HepG2 (cell line): Measurements from ENCODE around the gene SEC24B. TPM values are rescaled to one million over a fixed set of nuclear protein-coding genes. Genes with fewer than 3 reads are reported as not detected.

Source experiments
- ATAC-seq: fragments of 200-7000 bp; cut with Tn5 transposase; 3 replicates; pipeline ENCODE4 v1.9.1; 2020; ENCODE audit warnings: mild to moderate bottlenecking, moderate library complexity
- BruUV-seq: library from RNA; stranded (reverse); fragments of 400-500 nt; replicated peaks from 2 replicates; lab custom pipeline; 2021; lab: Mats Ljungman, UMichigan
- CTCF ChIA-PET: fragments of 300-600 bp; formaldehyde crosslinking; extraction: SDS; loops from one replicate; lab custom pipeline; 2021; ENCODE audit warnings: low total read pairs, inconsistent platforms, low intra/inter-chr PET ratio; lab: Yijun Ruan, JAX
- POLR2A ChIA-PET: fragments of 350-600 bp; sonication (Branson Sonifier 250); formaldehyde crosslinking; loops from one replicate; lab custom pipeline; 2020; ENCODE audit warnings: antibody characterized with exemption, inconsistent platforms; lab: Yijun Ruan, JAX
- DNase-seq: peaks from one replicate; pipeline ENCODE4 v3.0.0-alpha.2; 2015; ENCODE audit warnings: low spot score
- FAIRE-seq: peaks from 3 replicates; lab custom pipeline; 2011; peaks lifted over from hg19 to GRCh38; lab: Jason Lieb, UNC
- H2AFZ ChIP-seq: one replicate; pipeline ENCODE4 v1.6.1; 2011; ENCODE audit warnings: low read length, inconsistent platforms
- H3K27ac ChIP-seq: fragments of 300-600 bp; 3 replicates; pipeline ENCODE4 v1.8.0; 2011; ENCODE audit warnings: mixed run types, mild to moderate bottlenecking, mixed read lengths, low read length, inconsistent platforms; ENCODE audit not compliant: insufficient read depth; ENCODE audit errors: extremely low read length
- H3K27me3 ChIP-seq, 2 experiments: fragments of 200-600 bp in 1 of 2; 2 replicates in 1 of 2; 3 replicates in 1 of 2; pipeline versions ENCODE4 v1.6.0 to v1.8.0; 2011; ENCODE audit warnings: low read length in 2 of 2, mild to moderate bottlenecking in 2 of 2, moderate library complexity in 2 of 2, inconsistent platforms in 1 of 2; ENCODE audit not compliant: insufficient read depth in 2 of 2, control insufficient read depth in 1 of 2
- H3K36me3 ChIP-seq, 2 experiments: fragments of 200-600 bp in 1 of 2; replicated peaks in 1 of 2; 2 replicates in 1 of 2; 3 replicates in 1 of 2; pipeline versions ENCODE4 v1.5.1 to v1.8.0; 2011; ENCODE audit warnings: low read length in 2 of 2, inconsistent platforms in 1 of 2; ENCODE audit not compliant: insufficient read depth in 2 of 2, control insufficient read depth in 1 of 2
- H3K4me1 ChIP-seq: 2 replicates; pipeline ENCODE4 v1.5.1; 2012; ENCODE audit warnings: low read length, inconsistent platforms; ENCODE audit not compliant: insufficient read depth
- H3K4me2 ChIP-seq: 2 replicates; pipeline ENCODE4 v1.6.0; 2011; ENCODE audit warnings: low read depth, low read length, inconsistent platforms
- H3K4me3 ChIP-seq, 3 experiments: fragments of 200-600 bp in 1 of 3; sonication (generic), shearing (Covaris generic) in 1 of 3; replicated peaks in 1 of 3; 2 replicates each; pipeline ENCODE4 v1.5.1; 2011 to 2016; ENCODE audit warnings: low read length in 3 of 3, inconsistent platforms in 2 of 3, low read depth in 2 of 3, mild to moderate bottlenecking in 2 of 3, control low read depth in 1 of 3, mixed read lengths in 1 of 3; ENCODE audit not compliant: insufficient read depth in 1 of 3
- H3K79me2 ChIP-seq: one replicate; pipeline ENCODE4 v1.6.1; 2011; ENCODE audit warnings: low read length, inconsistent platforms; ENCODE audit not compliant: insufficient read depth
- H3K9ac ChIP-seq: 2 replicates; pipeline ENCODE4 v1.6.0; 2011; ENCODE audit warnings: mild to moderate bottlenecking, low read depth, low read length, inconsistent platforms; ENCODE audit not compliant: insufficient read depth
- H3K9me3 ChIP-seq: 2 replicates; pipeline ENCODE4 v1.5.1; 2012; ENCODE audit warnings: mild to moderate bottlenecking, low read length
- H4K20me1 ChIP-seq: 2 replicates; pipeline ENCODE4 v1.6.0; 2011; ENCODE audit warnings: inconsistent platforms, mild to moderate bottlenecking, low read length, moderate library complexity; ENCODE audit not compliant: insufficient read depth
- KLF11 ChIP-seq: IDR thresholded peaks from 2 replicates; pipeline ENCODE4 v1.6.1; 2016; ENCODE audit warnings: missing compliant biosample characterization
- MNT ChIP-seq: fragments of 450-650 bp; IDR thresholded peaks from 2 replicates; pipeline ENCODE4 v1.6.1; 2016
- RERE ChIP-seq: IDR thresholded peaks from 2 replicates; pipeline ENCODE4 v1.6.1; 2016; ENCODE audit warnings: low read depth, missing genetic modification reagents, missing compliant biosample characterization
- TIGD3 ChIP-seq: sonication (generic); formaldehyde crosslinking; IDR thresholded peaks from 2 replicates; pipeline ENCODE4 v1.5.1; 2020; ENCODE audit warnings: mild to moderate bottlenecking, missing genetic modification reagents, borderline replicate concordance
- ZBTB34 ChIP-seq: sonication (generic); formaldehyde crosslinking; IDR thresholded peaks from 2 replicates; pipeline ENCODE4 v1.8.0; 2022; ENCODE audit warnings: mild to moderate bottlenecking, missing genetic modification reagents
- ZNF362 ChIP-seq: sonication (generic); formaldehyde crosslinking; IDR thresholded peaks from 2 replicates; pipeline ENCODE4 v1.4.0; 2020; ENCODE audit warnings: missing genetic modification reagents, mild to moderate bottlenecking, borderline replicate concordance
- WGBS: methylation state at CpG from one replicate; pipeline ENCODE4 v1.1.6; 2017; ENCODE audit warnings: low lambda C conversion rate; 5-methylcytosine and 5-hydroxymethylcytosine counted together
- in situ Hi-C: cut with HindIII; loops from 2 replicates; pipeline ENCODE4 v1.10.0; 2017; ENCODE audit warnings: low pct_unique_long_range_greater_than_20kb; ENCODE audit not compliant: extremely low pct_ligation_motif_present
- intact Hi-C: fragments of 100-400 bp; cut with micrococcal nuclease; formaldehyde crosslinking; loops from one replicate; pipeline ENCODE4 v1.10.0; 2022; ENCODE audit not compliant: unreplicated experiment
- polyA plus RNA-seq, 8 experiments: library from polyadenylated mRNA; depleted of rRNA in 3 of 8; stranded (reverse) in 7 of 8; unstranded in 1 of 8; fragments of >200 nt; fragmentation: Illumina TruSeq in 4 of 8; extraction: Trizol in 4 of 8; gene quantifications; 2 replicates each; pipeline versions ENCODE4 v1.2.1 to v1.2.3, GENCODE V29; 2011 to 2016; ENCODE audit warnings: low read depth in 4 of 8, missing spikeins in 1 of 8, mixed read lengths in 1 of 8; ENCODE audit not compliant: insufficient read depth in 1 of 8
- total RNA-seq, 5 experiments: library from RNA; depleted of rRNA; stranded (reverse); fragments of >200 nt; fragmentation: Illumina TruSeq; extraction: Trizol; gene quantifications; 2 replicates each; pipeline ENCODE4 v1.2.3, GENCODE V29; 2016; ENCODE audit warnings: low read depth in 1 of 5

SEC24B gene
- total and polyA plus RNA-seq, 2 of the 13 experiments (the other 11 are each of a cell fraction or from before 2014, with no cell fraction given), result 14.6 to 39.0 TPM

- no peak for FAIRE-seq
- BruUV-seq, result no TSS peak
Observed at GRCh38 chr4:109589605-109590004, 156.0 kb downstream of the SEC24B start.

More at GRCh38 chr4:109589605-109590004, 156.0 kb downstream of the SEC24B start:
- 27% methylated on average over 2 of the region's 2 CpGs for WGBS
- Histone ChIP-seq H3K9ac (no peak overlapping the region), H3K9me3 (no peaks in the 10 kb centered on the region), H3K4me1 (no peaks in the 10 kb centered on the region), H3K4me3 (no peak overlapping the region), H3K27ac (no peak overlapping the region), H3K79me2 (no peaks in the 10 kb centered on the region), H3K4me2 (no peak overlapping the region), H3K36me3 (no peaks in the 10 kb centered on the region), H4K20me1 (no peaks in the 10 kb centered on the region), H3K27me3 (no peaks in the 10 kb centered on the region; a peak in 1 of 5 replicates), H2AFZ (no peak overlapping the region)
- POLR2A ChIA-PET, result no interaction called here
- no peak for TF ChIP-seq ZBTB34 (CRISPR knock-in tag)
- TF ChIP-seq MNT, result no peak
- TF ChIP-seq ZNF362 (CRISPR knock-in tag), result no peak
- TF ChIP-seq TIGD3, result no peak
- no peak for TF ChIP-seq KLF11 (CRISPR knock-in tag)
- no peak for TF ChIP-seq RERE
- no peak for ATAC-seq
- no peak for DNase-seq
- intact Hi-C loops (no loop called here), in situ Hi-C loops (no loop called here)
- CTCF ChIA-PET, result no interaction called here
